AG04449 (cell line): Measurements from ENCODE around the gene MEF2B.
A peak's percentile ranks its signal among the peaks of the same experiment; 100 is the strongest.

Experiments used
- CTCF ChIA-PET: fragments of 350-600 bp; formaldehyde crosslinking; extraction: SDS; loops from one replicate; lab custom pipeline; 2021; ENCODE audit warnings: antibody characterized with exemption; lab: Yijun Ruan, JAX
- POLR2A ChIA-PET: fragments of 400-600, 350-600 bp; formaldehyde crosslinking; extraction: SDS; loops from one replicate; lab custom pipeline; 2020; ENCODE audit warnings: antibody characterized with exemption, inconsistent platforms; lab: Yijun Ruan, JAX
- DNase-seq: peaks from one replicate; pipeline ENCODE4 v3.0.0-alpha.2; 2010; ENCODE audit warnings: low read depth, low spot score
- H3K4me3 ChIP-seq: 2 replicates; pipeline ENCODE4 v1.5.1; 2011; ENCODE audit warnings: low read depth, mild to moderate bottlenecking, control low read depth, low read length
- CTCF ChIP-seq: IDR thresholded peaks from one replicate; pipeline ENCODE4 v1.5.1; 2011; ENCODE audit warnings: mild to moderate bottlenecking, moderate library complexity, low read length, control low read depth, inconsistent platforms; ENCODE audit not compliant: insufficient read depth; ENCODE audit errors: missing control alignments

MEF2B gene

GRCh38 chr19:19206938-19207337 lies 36.9 kb upstream of the MEF2B start:
- ChIA-PET POLR2A (no interaction called here), CTCF (interaction anchor here (0.8 kb wide), 1 partner anchor 61 kb away, joined by 4 read pairs; no protein-coding TSS in a partner anchor)
- no peak for DNase-seq
- no peak for TF ChIP-seq CTCF
- H3K4me3 ChIP-seq, result no peak overlapping the region

GRCh38 chr19:19205416-19206410 lies 35.6 kb upstream of the MEF2B start:
- no peak overlapping the region for H3K4me3 ChIP-seq
- no peak for TF ChIP-seq CTCF
- no peak for DNase-seq
- ChIA-PET POLR2A (no interaction called here), CTCF (interaction anchor here (0.9 to 1.0 kb wide), 2 partner anchors 13 to 31 kb away, joined by 3 to 5 read pairs; no protein-coding TSS in a partner anchor)

- DNase-seq, result no peak
- TF ChIP-seq CTCF, result no peak
- H3K4me3 ChIP-seq, result no peak overlapping the region
- CTCF ChIA-PET, result interaction anchor here (1.1 kb wide), 2 partner anchors 30 to 138 kb away, joined by 3 read pairs; no protein-coding TSS in a partner anchor
- POLR2A ChIA-PET, result interaction anchor here (1.2 kb wide), 1 partner anchor 23 kb away, joined by 3 read pairs; no protein-coding TSS in a partner anchor
Observed at GRCh38 chr19:19204181-19204580, 34.1 kb upstream of the MEF2B start.

- POLR2A ChIA-PET, result interaction anchor here (0.8 to 1.5 kb wide), 5 partner anchors 10 to 85 kb away, joined by 3 to 11 read pairs (median 3); no protein-coding TSS in a partner anchor
- TF ChIP-seq CTCF, result no peak
- peak within 1 kb of the TSS; percentile 67 for H3K4me3 ChIP-seq
- peak; percentile 19 for DNase-seq
- CTCF ChIA-PET, result interaction anchor here (1.1 to 1.3 kb wide), 2 partner anchors 28 to 139 kb away, joined by 3 to 9 read pairs; no protein-coding TSS in a partner anchor
Observed at GRCh38 chr19:19203012-19203856, 33.2 kb upstream of the MEF2B start, which contains the start of gene NR2C2AP. Gene NR2C2AP (minus strand): TSS chr19:19203414. CDS start chr19:19203060, 354 bp downstream.

GRCh38 chr19:19202707-19203011 lies 32.6 kb upstream of the MEF2B start:
- H3K4me3 ChIP-seq, result peak overlapping the region; percentile 67
- ChIA-PET POLR2A (interaction anchor here (1.2 to 1.5 kb wide), 3 partner anchors 9 to 86 kb away, joined by 3 to 11 read pairs (median 5); no protein-coding TSS in a partner anchor), CTCF (interaction anchor here (1.3 to 2.2 kb wide), 2 partner anchors 28 to 141 kb away, joined by 4 to 9 read pairs; no protein-coding TSS in a partner anchor)
- TF ChIP-seq CTCF, result no peak
- no peak for DNase-seq
